Measurements from ENCODE around the gene MR1.
"Not testable (repeated sequence)": the region's sequence is repeated elsewhere in the genome, so short reads cannot be mapped to it uniquely, and the experiment has no call there.

The MR1 gene

DNA sequence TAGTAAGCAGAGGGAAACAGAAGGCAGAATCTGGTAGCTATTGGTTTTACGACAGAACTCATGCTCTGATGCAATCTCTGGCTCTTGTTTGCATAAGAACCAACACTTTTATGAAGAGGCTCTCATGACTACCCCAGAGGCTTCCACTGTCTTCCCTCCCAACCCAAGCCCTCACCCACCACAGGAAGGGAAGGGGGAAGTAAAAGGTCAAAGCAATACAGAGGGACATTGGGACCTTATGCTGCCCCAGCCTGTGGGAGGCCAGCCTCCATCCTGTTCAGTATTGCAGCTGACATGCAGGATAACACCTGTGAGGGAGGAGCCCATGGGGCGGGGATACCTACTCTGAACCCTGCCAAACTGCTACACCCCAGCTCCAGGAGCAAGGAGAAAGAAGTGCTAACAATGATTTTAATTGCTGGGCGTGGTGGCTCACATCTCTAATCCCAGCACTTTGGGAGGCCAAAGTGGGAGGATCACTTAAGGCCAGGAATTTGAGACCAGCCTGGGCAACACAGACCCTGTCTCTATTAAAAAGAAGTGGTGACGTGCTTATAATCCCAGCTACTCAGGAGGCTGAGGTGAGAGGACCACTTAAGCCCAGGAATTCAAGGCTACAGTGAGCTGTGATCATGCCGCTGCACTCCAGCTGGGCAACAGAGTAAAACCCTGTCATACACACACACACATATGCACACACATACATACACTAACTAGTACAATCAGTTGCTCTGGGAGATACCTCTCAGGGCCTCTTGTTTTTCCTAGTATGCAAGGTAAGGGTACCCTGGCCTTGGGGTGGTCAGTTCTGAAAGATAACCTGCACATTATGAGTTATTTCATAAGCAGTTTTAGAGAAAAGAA is 9.5 kb downstream of the MR1 start:
- Mint-ChIP-seq H3K27me3 (no peaks in the 10 kb centered on the region), H3K4me3 (no peak overlapping the region), H3K4me1 (peaks cover 52% of the 10 kb centered on the region), H3K27ac (no peak overlapping the region), H3K36me3 (peaks cover 43% of the 10 kb centered on the region), H3K9me3 (no peaks in the 10 kb centered on the region)
- no peak for ATAC-seq

DNA sequence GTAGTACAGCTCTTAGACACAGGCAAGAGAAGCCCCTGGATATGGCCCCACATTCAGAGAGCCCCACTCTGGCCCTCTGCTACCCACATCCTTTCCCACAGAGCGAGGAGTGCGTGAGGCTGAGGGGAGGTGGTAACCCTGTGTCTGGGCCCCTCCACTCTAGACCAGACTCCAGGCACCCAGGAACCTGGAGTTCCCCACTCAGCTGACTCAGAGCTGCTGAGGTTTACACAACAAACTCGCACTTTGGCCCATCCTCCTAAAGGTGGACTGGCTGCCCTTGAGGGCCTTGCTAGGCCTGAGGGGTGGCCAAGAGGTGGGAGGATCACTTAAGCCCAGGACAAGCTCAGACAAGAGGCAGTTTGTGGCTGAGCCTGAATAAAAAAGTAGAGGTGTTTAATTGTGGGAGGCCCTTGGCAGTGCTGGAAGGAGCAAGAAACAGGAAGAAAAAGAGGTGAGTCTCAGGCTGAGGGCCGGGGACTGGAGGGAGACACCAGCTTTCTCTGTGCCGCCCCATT is 10.7 kb downstream of the MR1 start:
- Mint-ChIP-seq H3K27me3 (no peaks in the 10 kb centered on the region), H3K36me3 (peaks cover 41% of the 10 kb centered on the region), H3K4me1 (peaks cover 47% of the 10 kb centered on the region), H3K4me3 (peak overlapping the region; percentile 49), H3K9me3 (no peaks in the 10 kb centered on the region), H3K27ac (peak overlapping the region; percentile 58)
- ATAC-seq, result peak; percentile 86

DNA sequence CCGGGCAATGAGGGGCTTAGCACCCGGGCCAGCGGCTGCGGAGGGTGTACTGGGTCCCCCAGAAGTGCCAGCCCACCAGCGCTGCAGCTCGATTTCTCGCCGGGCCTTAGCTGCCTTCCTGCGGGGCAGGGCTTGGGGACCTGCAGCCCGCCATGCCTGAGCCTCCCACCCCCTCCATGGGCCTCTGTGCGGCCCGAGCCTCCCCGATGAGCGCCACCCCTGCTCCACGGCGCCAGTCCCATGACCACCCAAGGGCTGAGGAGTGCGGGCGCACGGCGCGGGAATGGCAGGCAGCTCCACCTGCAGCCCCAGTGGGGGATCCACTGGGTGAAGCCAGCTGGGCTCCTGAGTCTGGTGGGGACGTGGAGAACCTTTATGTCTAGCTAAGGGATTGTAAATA is 12.2 kb downstream of the MR1 start:
- H3K9me3 Mint-ChIP-seq, H3K27me3 Mint-ChIP-seq, H3K4me3 Mint-ChIP-seq, ATAC-seq, H3K27ac Mint-ChIP-seq: not testable (repeated sequence)
- peaks cover 37% of the 10 kb centered on the region for H3K4me1 Mint-ChIP-seq
- H3K36me3 Mint-ChIP-seq, result peaks cover 44% of the 10 kb centered on the region

DNA sequence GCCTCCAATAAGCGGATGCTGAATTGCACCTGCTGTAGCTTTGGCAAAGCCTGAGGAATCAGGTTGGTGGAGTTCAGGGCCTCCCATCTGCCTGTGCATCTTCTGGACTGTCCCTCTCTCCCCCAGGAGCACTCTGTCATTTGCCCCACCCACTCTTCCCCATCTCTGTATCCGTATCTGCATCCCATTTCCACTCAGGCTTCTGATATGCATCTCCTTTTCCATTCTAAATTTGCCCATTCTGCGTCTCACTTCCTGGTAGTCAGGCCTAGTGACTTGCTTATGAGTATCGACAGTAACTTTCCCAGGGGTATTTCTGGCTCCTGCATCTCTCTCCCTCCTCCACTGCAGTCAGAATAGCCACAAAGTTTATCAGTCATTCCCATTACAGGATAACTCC is 15.6 kb downstream of the MR1 start:
- Mint-ChIP-seq H3K4me3 (no peak overlapping the region), H3K9me3 (no peaks in the 10 kb centered on the region), H3K27ac (no peak overlapping the region), H3K27me3 (no peaks in the 10 kb centered on the region), H3K4me1 (peaks cover 14% of the 10 kb centered on the region), H3K36me3 (peaks cover 54% of the 10 kb centered on the region)
- no peak for ATAC-seq

DNA sequence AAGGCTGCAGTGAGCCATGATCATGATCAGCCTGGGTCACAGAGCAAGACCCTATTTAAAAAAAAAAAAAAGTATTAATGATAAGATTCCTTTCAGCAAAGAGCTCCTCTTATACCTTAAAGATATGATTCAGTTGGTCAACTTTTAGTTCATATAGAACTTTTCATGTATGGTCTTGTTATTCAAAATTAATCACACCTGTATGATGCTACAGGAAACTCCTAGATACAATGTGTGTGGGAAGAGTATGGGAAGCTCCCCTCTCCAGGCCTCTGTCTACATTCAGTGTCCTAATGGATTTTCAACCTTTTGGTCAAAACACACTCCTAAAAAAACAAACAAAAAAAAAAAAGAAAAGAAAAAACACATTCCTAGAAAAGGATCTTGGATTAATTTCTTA is 17.1 kb downstream of the MR1 start:
- peaks cover 5% of the 10 kb centered on the region for H3K4me1 Mint-ChIP-seq
- H3K9me3 Mint-ChIP-seq, result no peaks in the 10 kb centered on the region
- H3K27me3 Mint-ChIP-seq, result no peaks in the 10 kb centered on the region
- ATAC-seq, result no peak
- peak overlapping the region; percentile 24 for H3K27ac Mint-ChIP-seq
- peaks cover 56% of the 10 kb centered on the region for H3K36me3 Mint-ChIP-seq
- H3K4me3 Mint-ChIP-seq, result no peak overlapping the region

DNA sequence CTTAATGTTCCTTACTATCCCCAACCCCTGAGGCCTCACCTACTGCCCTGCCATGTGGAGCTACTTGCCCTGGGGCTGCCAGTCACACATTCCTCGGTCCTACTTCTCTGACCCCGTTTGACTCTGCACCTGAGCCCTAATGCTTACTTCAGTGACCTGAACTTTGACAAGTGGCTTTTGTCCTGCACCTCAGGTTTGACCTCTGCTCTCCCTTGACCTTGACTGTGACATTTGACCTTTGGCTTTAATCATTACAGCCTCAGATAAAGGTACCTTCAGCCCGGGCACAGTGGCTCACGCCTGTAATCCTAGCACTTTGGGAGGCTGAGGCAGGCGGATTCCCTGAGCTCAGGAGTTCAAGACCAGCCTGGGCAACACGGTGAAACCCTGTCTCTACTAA is 22.8 kb downstream of the MR1 start:
- H3K27ac Mint-ChIP-seq, result no peak overlapping the region
- ATAC-seq, result no peak
- H3K36me3 Mint-ChIP-seq, result peaks cover 67% of the 10 kb centered on the region
- no peak overlapping the region for H3K4me3 Mint-ChIP-seq
- no peaks in the 10 kb centered on the region for H3K27me3 Mint-ChIP-seq
- peaks cover 11% of the 10 kb centered on the region for H3K4me1 Mint-ChIP-seq
- H3K9me3 Mint-ChIP-seq, result peaks cover 11% of the 10 kb centered on the region

DNA sequence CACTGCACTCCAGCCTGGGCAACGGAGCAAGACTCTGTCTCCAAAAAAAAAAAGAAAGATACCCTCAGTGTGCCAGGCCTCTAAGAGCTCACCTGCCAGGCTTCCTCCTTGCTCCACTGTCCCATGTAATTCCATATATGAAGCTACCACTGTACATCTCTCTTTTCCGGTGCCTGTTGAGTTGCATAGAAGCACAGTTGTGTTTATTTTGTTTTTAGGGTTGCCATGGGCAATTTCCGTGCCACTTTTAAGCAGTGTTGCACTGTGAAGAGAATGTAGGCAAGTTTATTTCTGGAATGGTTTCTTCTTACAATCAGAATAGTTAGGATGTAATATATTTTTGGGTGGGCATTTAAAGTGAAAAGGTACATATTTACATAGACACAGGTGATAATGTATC is 23.3 kb downstream of the MR1 start:
- H3K9me3 Mint-ChIP-seq, result peaks cover 11% of the 10 kb centered on the region
- peaks cover 16% of the 10 kb centered on the region for H3K4me1 Mint-ChIP-seq
- no peak overlapping the region for H3K4me3 Mint-ChIP-seq
- H3K27ac Mint-ChIP-seq, result no peak overlapping the region
- no peak for ATAC-seq
- H3K36me3 Mint-ChIP-seq, result peaks cover 65% of the 10 kb centered on the region
- no peaks in the 10 kb centered on the region for H3K27me3 Mint-ChIP-seq

DNA sequence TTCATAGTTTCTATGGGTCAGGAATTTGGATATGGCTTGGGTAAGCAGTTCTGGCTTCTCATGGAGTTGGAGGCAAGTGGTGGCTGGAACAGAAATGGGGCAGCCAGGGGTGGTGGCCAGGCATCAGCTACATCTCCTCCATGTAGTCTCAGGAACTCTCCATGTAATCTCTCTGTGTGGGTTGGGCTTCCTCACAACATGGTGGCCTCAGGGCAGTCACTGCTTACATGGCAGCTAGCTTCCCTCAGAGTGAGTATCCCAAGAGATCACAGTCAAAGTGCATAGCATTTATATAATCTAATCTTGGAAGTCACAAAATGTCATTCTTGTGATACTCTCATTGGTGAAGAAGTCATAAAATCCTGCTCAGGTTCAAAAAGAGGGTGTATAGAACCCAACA is 25.7 kb downstream of the MR1 start:
- Mint-ChIP-seq H3K36me3 (peaks cover 53% of the 10 kb centered on the region), H3K27me3 (no peaks in the 10 kb centered on the region), H3K27ac (no peak overlapping the region), H3K4me3 (no peak overlapping the region), H3K9me3 (peaks cover 11% of the 10 kb centered on the region), H3K4me1 (peaks cover 33% of the 10 kb centered on the region)
- no peak for ATAC-seq

DNA sequence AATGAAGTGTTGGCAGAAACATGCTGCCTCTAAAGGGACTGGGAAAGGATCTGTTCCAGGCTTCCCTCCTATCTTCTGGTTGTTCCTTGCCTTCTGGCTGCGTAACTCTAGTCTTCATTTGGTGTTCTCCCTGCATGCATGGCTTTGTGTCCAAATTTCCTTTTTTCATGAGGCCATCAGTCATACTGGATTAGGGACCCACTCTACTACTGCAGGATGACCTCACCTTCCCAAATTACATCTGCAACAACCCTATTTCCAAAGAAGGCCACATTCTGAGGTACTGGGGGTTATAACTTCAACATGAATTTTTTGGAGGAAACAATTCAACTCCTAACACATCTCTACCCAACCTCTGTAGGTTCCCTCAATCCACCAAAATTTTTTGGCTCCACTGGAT is 26.3 kb downstream of the MR1 start:
- H3K27me3 Mint-ChIP-seq, result no peaks in the 10 kb centered on the region
- H3K4me1 Mint-ChIP-seq, result peaks cover 33% of the 10 kb centered on the region
- peak overlapping the region; percentile 98 for H3K27ac Mint-ChIP-seq
- ATAC-seq, result no peak
- peaks cover 11% of the 10 kb centered on the region for H3K9me3 Mint-ChIP-seq
- no peak overlapping the region for H3K4me3 Mint-ChIP-seq
- H3K36me3 Mint-ChIP-seq, result peaks cover 50% of the 10 kb centered on the region

DNA sequence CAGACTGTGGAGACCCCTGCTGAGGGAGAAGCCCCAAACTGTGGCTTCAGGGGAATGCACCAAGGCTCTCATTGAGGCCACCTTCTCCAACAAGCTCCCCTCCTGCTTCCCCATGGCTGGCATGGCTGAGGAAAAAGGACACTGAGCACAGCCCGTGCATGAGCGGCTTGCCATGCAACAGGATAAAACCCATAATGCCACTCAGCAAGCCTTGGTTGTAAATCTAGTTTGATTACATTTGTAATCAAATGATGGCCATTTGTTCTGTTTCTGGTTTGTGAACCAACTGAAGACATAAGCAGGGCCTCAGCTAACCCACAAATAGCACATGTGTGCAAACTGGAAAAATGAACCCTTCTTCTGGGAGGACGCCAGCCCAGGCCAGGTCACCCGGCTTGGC is 27.2 kb downstream of the MR1 start:
- ATAC-seq, H3K4me3 Mint-ChIP-seq, H3K27me3 Mint-ChIP-seq: not testable (repeated sequence)
- peaks cover 11% of the 10 kb centered on the region for H3K9me3 Mint-ChIP-seq
- peak overlapping the region; percentile 98 for H3K27ac Mint-ChIP-seq
- peaks cover 43% of the 10 kb centered on the region for H3K36me3 Mint-ChIP-seq
- peaks cover 33% of the 10 kb centered on the region for H3K4me1 Mint-ChIP-seq

DNA sequence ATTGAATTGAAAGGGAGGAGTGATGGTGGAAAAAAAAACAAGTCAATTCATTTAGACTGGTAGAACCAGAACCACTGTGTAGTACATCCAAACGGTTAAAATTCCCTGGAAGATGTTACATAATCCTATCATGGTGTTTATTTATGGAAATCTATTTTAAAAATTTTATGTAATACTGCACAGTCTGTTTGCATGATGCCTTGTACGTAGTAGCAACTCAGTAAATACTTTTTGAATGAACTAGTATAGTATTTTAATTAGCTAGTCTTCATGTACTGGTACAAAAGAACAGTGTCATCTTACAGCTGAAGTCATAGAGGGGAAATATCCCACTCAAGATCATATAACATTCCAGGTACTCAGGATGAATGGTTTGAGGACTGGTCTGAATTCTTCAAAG is 27.7 kb downstream of the MR1 start:
- peak overlapping the region; percentile 98 for H3K27ac Mint-ChIP-seq
- no peak for ATAC-seq
- H3K4me3 Mint-ChIP-seq, result no peak overlapping the region
- peaks cover 33% of the 10 kb centered on the region for H3K4me1 Mint-ChIP-seq
- H3K36me3 Mint-ChIP-seq, result peaks cover 40% of the 10 kb centered on the region
- peaks cover 11% of the 10 kb centered on the region for H3K9me3 Mint-ChIP-seq
- no peaks in the 10 kb centered on the region for H3K27me3 Mint-ChIP-seq

DNA sequence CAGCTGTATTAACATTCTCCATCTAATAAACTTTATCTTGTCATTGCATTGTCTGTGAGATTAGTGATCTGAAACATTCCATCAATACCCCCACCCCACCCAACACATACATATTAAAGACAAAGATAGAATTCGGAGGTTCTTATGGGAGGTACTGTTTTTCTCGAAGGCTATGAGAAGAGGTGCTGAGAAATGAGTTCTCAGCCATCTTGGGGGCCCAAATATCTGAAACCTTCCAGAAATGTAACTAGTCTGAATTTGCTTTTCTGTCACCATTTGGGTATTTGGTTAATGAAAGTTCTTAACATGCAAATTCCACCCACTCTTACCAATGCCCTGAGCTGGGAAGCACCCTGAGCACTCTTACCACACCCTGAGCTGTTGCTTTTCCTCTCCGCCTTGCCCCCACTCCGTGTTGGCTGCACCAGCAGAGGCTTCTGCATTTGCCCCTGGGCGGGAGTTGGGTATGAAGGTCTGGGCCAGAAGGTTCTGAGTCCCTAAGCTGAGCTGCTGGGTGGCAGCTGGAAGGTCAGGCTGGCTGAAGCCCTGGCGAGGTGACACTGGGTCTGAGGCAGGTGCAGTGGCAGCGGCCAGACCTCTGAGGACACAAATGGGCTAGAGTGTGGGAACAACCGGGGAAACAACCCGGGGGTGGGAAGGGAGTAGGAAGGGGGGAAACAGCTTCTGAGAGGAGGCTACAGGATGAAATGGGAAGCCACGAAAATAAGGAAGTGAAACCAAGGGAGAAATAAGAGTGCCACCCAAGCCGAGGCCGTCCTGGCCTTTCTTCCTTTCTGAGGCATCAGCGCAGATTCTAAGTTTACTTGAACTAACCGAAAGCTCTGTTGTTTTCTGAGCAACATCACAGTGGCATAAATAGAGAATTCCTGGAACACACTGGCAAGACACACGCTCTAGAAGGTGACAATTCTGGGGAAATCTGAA is 28.4 kb downstream of the MR1 start:
- Mint-ChIP-seq H3K36me3 (peaks cover 33% of the 10 kb centered on the region), H3K27ac (peak overlapping the region; percentile 98)
- peak; percentile 95 for ATAC-seq

DNA sequence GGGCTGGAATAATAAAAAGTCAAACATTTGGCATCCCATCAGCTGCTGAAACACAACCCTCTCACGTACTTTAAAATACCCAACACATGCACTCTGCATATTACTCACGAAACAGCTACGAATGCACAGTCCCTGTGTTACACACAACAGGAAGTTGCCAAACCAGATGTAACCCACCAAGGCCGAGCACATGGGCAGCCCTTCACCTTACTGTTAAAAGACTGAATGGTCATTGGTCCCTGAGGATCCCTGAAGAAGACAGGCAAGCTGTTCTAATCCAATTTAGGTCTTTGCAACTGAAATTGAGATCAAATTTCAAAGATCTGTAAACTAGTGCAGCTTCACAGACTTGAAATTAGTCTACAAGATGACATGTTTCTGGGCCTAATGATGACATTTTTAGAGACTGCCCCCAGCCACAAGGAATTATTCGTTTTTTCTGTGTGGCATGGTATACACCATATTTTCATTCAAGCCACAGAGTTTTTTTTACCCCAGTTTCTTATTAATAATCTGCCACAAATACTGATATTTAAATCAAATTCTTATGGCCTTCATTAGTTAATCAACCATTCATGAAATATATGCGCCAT is 29.1 kb downstream of the MR1 start:
- H3K4me3 Mint-ChIP-seq, result peak overlapping the region; percentile 76
- H3K4me1 Mint-ChIP-seq, result peaks cover 28% of the 10 kb centered on the region
- H3K27ac Mint-ChIP-seq, result peak overlapping the region; percentile 98

More for the DNA sequence above, 28.4 kb downstream of the MR1 start:
- Mint-ChIP-seq H3K4me3 (peak overlapping the region; percentile 76), H3K9me3 (peaks cover 11% of the 10 kb centered on the region), H3K4me1 (peaks cover 31% of the 10 kb centered on the region), H3K27me3 (no peaks in the 10 kb centered on the region)

DNA sequence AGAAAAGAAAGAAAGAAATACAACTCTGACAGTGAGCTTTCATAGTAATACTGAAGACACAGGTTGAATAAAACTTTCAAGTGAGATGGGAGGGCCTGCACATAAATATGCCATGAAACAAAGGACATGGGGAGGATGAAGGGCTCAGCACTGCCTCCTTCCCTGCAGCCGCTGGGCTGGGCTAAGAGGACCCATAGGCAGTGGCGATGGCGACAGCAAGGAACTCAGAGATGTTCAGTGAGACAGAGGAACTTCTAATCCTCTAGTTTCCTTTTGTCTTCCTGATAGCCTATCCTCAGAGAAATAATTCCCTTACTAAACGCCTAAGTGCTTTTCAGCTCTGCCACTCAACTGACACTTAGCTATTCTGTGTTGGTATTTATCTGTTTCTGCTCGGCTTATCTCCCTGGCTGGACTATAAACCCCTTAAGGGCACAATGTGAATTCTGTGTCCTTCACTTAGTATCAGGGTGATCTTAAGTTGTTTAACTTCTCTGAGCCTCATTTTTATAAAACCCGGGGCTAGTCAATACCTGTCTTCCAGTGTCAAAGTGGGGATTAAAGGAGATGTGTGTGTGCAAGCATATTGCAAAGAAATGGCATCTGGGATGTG is 30.3 kb downstream of the MR1 start:
- no peaks in the 10 kb centered on the region for H3K27me3 Mint-ChIP-seq
- H3K9me3 Mint-ChIP-seq, result peaks cover 6% of the 10 kb centered on the region
- H3K36me3 Mint-ChIP-seq, result peaks cover 17% of the 10 kb centered on the region
- H3K4me3 Mint-ChIP-seq, result no peak overlapping the region
- peak overlapping the region; percentile 98 for H3K27ac Mint-ChIP-seq
- ATAC-seq, result no peak
- peaks cover 28% of the 10 kb centered on the region for H3K4me1 Mint-ChIP-seq

More for the DNA sequence above, 29.1 kb downstream of the MR1 start:
- Mint-ChIP-seq H3K9me3 (peaks cover 11% of the 10 kb centered on the region), H3K27me3 (no peaks in the 10 kb centered on the region), H3K36me3 (peaks cover 29% of the 10 kb centered on the region)
- ATAC-seq, result peak; percentile 91

All from stimulated activated memory B cell treated with anti-CD40 and anti-IgM and Interleukin-4, amounts not matched to agents 10 μg/mL and 1 μg/mL and 100 μg/mL, for 72 hours (primary cell).